Neural cell (in vitro differentiated cells): Measurements from ENCODE around the gene KSR2.

Experiments
- EP300 ChIP-seq: fragments of 450-650 bp; conservative IDR thresholded peaks from 2 replicates; pipeline ENCODE4 v1.6.1; 2014; ENCODE audit warnings: antibody characterized with exemption, mild to moderate bottlenecking, moderate library complexity; ENCODE audit not compliant: poor library complexity, severe bottlenecking
- POLR2AphosphoS5 ChIP-seq: IDR thresholded peaks from 2 replicates; pipeline ENCODE4 v1.6.1; 2012
- REST ChIP-seq: IDR thresholded peaks from 2 replicates; pipeline ENCODE4 v1.6.1; 2012; ENCODE audit warnings: borderline replicate concordance
- TF ChIP-seq, protein P1 (sequence below): fragments of 450-650 bp; IDR thresholded peaks from 2 replicates; pipeline ENCODE4 v1.5.1; 2014; ENCODE audit warnings: antibody characterized with exemption, mild to moderate bottlenecking, moderate library complexity; ENCODE audit not compliant: poor library complexity, severe bottlenecking

GRCh38 chr12:117555889-117556288 lies 412.9 kb downstream of the KSR2 start:
- no peak for TF ChIP-seq POLR2AphosphoS5
- TF ChIP-seq EP300, result no peak
- TF ChIP-seq, protein P1, sequence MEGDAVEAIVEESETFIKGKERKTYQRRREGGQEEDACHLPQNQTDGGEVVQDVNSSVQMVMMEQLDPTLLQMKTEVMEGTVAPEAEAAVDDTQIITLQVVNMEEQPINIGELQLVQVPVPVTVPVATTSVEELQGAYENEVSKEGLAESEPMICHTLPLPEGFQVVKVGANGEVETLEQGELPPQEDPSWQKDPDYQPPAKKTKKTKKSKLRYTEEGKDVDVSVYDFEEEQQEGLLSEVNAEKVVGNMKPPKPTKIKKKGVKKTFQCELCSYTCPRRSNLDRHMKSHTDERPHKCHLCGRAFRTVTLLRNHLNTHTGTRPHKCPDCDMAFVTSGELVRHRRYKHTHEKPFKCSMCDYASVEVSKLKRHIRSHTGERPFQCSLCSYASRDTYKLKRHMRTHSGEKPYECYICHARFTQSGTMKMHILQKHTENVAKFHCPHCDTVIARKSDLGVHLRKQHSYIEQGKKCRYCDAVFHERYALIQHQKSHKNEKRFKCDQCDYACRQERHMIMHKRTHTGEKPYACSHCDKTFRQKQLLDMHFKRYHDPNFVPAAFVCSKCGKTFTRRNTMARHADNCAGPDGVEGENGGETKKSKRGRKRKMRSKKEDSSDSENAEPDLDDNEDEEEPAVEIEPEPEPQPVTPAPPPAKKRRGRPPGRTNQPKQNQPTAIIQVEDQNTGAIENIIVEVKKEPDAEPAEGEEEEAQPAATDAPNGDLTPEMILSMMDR, result no peak
- no peak for TF ChIP-seq REST
